Measurements from ENCODE around the gene IL25.
"Not testable (repeated sequence)": the region's sequence is repeated elsewhere in the genome, so short reads cannot be mapped to it uniquely, and the experiment has no call there.

IL25 gene

DNA sequence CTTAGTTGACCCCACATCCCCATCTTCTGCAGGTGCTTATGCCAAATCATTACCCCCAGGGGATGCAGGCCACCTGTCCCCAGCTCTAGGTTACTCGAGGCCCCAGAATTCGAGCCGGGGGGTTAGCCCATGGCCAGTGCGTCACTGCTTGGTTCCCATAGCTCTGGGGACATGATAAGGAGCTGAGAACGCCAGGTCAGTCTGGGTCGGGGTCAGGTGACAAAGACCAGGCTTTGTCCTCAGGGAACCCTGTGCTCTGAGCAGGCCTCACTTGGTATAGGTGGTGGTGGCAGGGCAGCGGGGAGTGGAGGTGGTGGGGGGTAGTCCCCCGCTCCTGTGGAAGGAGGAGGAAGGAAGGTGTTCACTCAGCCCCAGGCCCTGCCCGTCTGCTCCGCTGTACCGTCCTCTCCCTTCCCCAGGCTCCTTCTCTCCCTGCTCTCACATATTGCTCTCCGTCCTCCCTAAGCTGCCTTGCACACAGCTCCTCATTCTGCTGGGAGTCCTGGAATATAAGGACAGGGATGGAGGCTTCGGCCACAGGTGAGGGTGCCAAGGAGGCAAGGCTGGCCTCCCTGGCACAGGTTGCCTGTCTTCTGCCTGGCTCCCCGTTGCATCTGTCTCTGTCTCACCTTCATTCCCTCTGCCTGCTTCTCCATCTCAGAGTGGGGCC, 37.5 kb downstream of the IL25 start:
- DNase-seq (ENCODE audit: low read depth) = no peak

DNA sequence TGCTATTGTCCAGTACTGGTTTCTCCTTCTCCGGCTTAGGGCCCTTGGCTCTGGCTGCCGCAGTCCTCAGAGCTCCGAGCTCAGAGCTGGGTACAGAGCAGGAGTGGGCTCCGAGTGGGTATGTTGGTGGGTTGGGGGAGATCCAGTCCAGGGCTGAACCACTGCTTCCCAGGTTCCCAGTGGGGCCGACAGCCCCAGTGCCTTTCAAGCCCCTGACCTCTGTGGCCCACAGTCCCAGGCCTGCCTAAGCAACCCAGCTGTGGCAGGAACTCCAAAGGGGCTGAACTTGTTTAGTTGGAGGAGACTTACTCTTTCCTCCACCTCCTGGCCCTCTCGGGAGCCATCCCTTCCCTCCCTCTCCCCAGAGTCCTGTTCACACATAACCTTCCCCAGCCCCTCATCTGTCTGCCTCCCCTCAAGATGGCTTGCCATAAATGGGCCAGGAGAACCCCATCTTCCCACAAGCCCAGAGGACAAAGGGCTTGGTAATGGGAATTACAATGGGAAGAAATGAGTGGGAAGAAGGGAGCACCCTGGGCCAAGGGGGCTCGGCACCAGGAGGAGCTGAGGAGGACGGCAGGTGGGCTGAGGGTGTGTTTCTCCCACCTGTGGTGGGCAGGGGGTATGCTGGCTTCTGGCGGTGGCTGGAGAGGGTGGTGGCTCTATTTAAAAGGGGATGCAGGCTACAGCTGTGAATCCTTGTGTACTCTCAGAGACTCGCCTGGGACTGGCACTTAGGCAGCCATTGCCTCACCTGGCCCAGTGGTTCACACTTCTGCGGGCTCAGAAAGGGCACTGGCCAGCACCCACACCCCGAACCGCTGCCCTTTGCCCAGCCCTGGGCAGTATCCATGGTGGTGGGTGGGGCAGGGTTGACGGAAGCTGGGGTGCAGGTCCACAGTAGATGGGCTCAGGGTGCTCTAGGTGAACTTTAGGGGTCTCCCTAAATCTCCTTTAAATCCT, 39.2 kb downstream of the IL25 start:
- DNase-seq (ENCODE audit: low read depth) = no peak

DNA sequence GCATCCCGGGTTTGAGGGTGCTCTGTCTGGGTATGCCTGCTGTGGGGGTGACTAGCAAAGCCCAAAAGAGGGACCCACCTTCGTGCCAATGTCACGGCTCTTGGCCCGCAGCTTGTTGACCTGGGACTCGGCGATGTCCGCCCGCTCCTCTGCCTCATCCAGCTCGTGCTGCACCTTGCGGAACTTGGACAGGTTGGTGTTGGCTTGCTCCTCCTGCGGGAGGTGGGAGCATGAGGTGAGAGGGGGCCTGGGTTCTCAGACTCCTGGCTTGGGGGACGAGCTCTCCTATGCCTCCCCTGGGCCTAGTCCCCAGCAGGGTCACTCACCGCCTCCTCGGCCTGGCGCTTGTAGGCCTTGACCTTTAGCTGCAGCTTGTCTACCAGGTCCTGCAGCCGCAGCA, 41.1 kb downstream of the IL25 start:
- DNase-seq (ENCODE audit: low read depth) = no peak

DNA sequence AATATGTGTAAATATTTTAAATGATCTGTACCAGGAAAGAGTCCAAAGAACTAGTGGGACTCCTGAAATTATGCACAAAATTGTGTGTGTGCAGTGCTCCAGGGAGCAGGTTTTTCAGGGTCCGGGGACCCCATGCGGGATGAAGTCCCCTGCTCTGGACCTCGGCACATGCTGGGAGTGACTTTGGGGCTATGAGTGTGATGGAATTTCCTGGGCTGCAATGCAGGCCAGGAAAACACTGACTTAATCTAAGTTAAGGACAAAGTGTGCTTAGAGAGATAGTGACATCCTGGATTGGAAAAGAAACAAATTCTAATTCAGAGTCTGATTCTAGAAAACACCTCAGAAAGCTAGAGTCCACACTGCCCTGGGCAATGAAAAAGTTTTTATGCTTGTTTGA, 41.6 kb downstream of the IL25 start:
- DNase-seq (ENCODE audit: low read depth) = no peak

DNA sequence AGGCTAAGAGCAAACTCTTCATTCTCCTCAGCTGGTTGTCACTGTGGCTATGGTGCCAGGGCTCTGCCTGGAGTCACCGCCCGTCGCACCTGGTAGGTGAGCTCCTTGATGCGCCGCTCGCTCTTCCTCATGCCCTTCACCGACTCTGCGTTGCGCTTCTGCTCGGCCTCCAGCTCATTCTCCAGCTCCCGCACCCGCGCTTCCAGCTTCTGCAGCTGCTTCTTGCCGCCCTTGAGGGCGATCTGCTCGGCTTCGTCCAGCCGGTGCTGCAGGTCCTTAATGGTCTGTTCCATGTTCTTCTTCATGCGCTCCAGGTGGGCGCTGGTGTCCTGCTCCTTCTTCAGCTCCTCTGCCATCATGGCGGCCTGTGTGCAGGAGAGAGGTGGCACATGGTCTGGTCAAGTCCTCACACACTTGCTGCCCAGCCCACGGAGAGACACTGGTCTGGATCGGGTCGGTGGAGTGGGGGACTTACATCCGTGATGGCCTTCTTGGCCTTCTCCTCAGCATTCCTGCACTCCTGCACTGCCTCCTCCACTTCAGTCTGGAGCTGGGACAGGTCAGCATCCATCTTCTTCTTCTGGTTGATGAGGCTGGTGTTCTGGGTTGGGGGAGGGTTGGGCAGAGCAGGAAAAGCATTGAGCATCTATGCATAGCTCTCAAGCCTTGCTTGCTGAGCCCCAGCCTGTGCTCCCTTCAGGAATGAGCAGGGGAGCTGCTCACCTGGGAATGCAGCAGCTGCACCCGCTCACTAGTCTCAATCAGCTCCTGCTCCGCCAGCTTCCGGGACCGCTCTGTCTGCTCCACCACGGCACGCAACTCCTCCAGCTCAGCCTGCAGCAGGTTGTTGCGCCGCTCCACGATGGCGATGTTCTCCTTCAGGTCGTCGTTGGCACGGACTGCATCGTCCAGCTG, 42.6 kb downstream of the IL25 start:
- no peak for DNase-seq (ENCODE audit: low read depth)

DNA sequence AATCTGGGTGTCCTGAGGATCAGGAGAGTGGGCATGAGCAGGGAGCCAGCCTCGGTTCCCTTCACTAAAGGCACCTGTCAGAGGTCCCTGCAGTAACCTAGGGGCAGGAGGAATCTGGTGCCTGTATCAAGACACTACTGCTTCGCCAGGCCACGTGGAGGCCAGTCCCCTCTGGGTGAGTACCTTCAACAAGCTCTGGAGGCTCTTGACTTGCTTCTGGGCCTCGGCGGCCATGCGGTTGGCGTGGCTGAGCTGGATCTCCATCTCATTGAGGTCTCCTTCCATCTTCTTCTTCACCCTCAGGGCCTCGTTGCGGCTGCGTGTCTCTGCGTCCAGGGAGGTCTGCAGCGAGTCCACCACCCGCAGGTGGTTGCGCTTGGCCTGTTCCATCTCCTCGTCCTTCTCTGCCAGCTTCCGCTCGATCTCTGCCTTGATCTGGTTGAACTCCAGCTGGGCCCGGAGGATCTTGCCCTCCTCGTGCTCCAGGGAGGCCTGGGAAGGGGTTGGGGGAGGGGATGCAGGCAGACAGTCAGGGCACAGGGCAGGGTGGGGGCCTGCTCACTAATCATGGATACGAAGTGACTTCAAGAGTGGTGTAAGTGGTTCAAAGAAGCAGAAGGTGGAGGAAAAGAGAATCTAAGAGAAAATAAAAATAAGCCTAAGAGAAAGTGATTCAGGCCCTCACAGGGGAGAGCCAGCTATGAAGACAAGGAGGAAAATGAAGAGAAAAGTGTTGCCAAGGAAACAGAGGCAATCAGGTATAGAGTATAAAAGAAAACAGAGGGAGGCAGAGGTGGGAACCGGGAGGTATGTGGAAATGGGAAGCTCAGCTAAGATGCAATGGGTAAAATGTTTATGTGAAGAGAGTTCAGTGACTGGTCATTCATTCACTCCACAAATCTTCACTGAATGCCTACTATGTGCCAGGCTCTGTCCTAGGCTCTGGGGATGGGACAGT, 43.5 kb downstream of the IL25 start:
- DNase-seq (ENCODE audit: low read depth) = no peak

DNA sequence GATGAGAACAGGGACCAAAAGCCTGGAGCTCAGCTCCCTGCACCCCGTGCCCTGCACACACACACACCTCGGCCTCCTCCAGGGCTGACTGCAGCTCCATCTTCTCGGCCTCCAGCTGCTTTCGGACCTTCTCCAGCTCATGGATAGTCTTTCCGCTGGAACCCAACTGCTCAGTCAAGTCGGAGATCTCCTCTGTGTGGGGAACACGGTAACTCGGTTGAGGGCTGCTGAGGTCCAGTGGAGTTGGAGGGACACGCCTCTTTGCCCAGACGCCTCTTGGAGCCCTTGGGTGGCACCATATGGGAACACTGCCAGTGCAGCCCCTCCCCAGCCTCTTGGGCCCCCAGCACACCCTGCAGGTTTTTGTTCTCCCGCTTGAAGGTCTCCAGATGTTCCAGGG, 44.2 kb downstream of the IL25 start:
- no peak for DNase-seq (ENCODE audit: low read depth)

DNA sequence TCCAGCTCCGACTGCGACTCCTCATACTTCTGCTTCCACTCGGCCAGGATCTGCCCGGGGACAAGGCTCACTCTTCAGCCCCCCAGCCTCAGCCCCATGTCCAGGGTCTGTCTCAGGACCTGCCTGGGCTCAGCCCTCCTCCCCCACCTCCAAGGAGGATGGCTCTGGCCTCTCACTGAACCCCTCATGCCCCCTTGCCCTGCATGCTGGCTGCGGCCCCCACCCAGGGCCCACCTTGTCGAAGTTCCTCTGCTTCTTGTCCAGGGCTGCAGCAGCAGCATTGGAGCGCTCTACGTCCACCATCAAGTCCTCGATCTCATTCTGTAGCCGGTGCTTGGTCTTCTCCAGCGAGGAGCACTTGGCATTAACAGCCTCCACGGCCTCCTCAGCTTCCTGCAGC, 44.7 kb downstream of the IL25 start:
- DNase-seq (ENCODE audit: low read depth) = not testable (repeated sequence)

DNA sequence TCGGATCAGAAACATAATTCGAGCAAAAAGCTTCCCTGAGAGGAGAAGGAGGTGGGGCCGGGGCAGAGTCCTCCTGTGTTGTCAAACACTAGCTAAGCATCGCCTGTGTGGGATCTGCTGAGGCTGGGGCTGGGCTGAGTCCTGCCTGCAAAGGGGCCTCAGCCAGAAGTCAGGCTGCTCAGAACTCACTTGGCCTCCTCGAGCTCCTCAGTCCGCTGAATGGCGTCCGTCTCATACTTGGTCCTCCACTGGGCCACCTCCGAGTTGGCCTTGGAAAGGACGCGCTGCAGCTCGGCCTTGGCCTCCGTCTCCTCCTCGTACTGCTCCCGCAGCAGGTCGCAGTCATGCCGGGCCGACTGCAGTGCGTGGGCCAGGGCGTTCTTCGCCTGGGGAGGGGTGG, 45.4 kb downstream of the IL25 start:
- DNase-seq (ENCODE audit: low read depth) = no peak

DNA sequence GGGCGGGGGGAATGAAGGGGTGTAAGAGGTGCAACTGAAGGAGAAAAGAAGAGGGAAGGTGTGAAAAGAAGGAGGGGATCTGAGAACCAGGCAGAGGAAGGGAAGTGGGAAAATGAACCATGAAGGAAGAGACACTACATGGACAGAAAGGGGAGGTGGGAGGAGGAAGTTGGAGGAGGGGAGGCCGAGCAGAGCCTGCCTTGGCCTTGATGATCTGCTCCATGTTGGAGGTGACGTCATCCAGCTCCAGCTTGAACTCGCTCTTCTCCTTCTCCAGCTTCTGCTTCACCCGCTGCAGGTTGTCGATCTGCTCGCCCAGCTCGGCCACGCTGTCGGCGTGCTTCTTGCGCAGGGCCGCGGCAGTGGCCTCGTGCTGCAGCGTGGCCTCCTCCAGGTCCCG, 47.0 kb downstream of the IL25 start:
- DNase-seq (ENCODE audit: low read depth) = not testable (repeated sequence)

DNA sequence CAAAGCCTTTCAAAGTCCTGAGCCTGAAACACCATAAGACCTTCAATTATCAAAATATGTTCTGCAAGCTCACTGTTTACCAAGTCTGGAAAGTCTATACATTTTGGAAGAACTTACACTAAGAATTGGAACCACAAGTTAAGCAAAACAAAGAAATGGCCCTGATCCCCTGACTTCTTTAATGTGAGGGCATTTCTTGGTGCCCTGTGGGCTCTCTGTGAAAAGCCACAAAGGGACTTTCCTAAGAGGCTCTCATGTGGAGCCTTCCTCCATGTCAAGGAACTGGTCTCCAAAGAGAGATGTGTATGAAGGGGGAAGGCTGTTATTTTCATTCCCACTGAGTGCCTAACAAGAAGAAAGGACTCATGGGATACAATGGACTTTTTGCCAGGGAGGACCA, 49.0 kb downstream of the IL25 start:
- no peak for DNase-seq (ENCODE audit: low read depth)

DNA sequence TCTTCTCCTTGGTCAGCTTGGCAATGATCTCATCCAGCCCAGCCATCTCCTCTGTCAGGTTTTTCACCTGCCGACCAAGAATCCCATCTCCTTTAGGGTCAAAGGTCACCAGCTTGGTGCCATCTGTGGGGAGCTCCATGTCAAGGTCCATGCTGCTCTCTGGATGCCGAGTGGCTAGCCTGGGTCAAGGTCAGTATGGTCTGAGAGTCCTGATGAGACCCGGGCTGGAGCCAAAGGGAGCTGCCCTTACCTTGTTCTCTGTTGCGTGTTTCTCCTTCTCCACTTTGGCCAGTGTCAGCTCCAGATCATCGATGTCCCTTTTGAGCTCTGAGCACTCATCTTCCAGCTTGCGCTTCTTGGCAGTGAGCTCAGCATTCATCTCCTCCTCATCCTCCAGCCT, 51.0 kb downstream of the IL25 start:
- no peak for DNase-seq (ENCODE audit: low read depth)

DNA sequence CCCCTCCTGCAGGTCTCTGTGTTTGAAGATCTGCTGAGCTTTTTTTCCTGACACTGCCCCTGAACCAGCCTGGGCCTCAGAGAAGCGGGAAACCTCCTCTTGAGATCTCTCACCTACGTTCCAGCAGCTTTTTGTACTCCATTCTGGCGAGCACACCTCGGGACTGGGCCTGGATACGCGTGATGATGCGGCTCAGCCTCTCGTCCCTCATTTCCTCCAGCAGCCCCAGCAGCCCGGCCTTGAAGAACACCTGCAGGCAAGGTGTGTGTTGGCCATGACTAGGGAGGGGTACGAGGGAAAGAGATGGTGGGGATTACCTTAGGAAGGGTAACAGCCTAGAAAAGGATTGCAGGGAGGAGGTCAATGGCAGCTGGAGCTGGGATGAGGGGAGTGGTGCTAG, 52.6 kb downstream of the IL25 start:
- no peak for DNase-seq (ENCODE audit: low read depth)

DNA sequence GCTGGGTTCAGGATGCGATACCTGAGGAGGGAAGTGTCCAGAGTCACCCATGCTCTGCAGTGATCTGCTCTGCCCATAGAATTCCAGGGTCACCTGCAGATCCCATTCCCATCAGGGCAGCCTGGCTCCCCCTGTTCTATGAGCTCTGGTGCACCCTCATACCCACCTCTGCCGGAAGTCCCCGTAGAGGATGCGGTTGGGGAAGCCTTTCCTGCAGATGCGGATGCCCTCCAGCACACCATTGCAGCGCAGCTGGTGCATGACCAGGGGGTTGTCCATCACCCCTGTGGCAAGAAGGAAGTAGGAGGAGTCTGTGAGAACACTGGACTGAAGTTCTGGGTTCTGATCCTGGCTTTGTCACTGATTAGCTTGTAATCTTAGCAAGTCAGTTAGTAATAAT, 53.2 kb downstream of the IL25 start:
- DNase-seq (ENCODE audit: low read depth) = not testable (repeated sequence)
